ENCODE data around the gene AHNAK2.
"Not testable (repeated sequence)": the region's sequence is repeated elsewhere in the genome, so short reads cannot be mapped to it uniquely, and the experiment has no call there.

Gene AHNAK2

GRCh38 chr14:104977681-104978653 is at the start of gene AHNAK2:
AHNAK2 (minus strand) TSS chr14:104978374; CDS start chr14:104978237, 137 bp downstream.
- no peak for DNase-seq (ENCODE audit: low read depth)

DNA sequence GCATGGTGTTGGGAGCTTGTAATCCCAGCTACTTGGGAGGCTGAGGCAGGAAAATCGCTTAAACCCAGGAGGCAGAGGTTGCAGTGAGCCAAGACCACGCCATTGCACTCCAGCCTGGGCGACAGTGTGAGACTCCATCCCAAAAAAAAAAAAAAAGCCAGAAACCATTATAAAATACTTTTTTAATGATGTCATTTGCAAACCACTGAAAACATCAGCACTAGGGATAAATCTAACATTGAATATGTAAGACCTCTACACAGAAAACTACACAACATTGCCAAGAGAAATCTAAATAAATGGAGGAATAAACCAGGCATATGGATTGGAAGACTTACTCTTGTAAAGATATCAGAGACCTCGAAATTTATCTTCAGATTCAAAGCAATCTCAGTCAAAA is 49.5 kb upstream of the AHNAK2 start:
- not testable (repeated sequence) for DNase-seq (ENCODE audit: low read depth)

DNA sequence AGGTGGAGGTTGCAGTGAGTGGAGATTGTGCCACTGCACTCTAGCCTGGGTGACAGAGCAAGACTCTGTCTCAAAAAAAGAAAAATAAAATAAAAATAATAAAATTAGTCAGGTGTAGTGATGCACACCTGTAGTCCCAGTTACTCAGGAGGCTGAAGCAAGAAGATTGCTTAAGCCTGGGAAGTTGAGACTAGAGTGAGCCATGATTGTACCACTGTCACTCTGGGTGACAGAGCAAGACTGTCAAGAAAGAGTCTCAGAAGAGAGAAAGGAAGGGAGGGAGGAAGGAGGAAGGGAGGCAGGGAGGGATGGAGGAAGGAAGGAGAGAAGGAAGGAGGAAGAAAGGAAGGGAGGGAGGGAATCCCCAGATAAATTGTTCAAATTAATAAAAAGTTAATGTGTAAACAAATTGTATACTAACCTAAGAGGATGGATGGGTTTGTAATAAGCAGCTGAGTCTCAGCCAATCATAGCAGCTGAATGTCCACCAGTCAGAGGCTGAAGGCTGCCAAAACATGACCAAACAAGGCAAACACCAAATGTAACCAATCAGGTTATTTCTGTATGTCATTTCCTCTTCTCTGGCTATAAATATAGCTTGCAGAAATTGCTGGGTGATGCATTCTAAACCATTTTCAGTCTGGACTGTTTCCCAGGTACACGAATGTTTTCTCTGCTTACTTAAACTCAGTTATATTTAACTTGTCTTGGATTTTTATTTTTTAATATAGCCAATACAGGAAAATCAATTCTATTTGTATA is 48.8 kb upstream of the AHNAK2 start:
- DNase-seq (ENCODE audit: low read depth): no peak

DNA sequence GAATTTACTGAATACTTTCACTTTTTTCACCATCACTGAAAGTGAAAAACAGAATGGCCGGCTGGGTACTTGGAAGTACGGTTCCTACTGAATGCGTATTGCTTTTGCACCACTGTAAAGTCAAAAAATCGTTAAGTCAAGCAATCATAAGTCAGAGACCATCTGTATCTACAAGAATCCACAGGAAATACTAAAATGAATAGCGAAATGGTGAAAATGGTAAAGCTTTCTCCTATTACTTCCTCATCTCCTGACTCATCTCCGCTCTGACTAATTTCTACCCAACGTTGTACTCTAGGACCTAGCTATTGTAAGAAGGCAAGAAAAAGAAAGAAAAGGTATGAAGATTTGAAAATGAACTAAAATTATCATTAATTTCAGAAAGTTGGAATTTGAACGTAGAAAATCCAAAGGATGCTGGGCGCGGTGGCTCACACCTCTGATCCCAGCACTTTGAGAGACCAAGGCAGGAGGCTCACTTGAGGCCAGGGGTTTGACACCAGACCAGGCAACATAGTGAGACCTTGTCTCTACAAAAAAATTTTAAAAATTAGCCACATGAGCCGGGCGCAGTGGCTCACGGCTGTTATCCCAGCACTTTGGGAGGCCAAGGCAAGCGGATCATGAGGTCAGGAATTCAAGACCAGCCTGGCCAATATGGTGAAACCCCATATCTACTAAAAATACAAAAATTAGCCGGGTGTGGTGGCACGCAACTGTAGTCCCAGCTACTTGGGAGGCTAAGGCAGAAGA is 48.0 kb upstream of the AHNAK2 start:
- DNase-seq (ENCODE audit: low read depth): no peak

- DNase-seq (ENCODE audit: low read depth): no peak
Observed at GRCh38 chr14:105025429-105025828, 47.3 kb upstream of the AHNAK2 start.

GRCh38 chr14:105023791-105024480 is 45.8 kb upstream of the AHNAK2 start:
- DNase-seq (ENCODE audit: low read depth): peak; percentile 42

- DNase-seq (ENCODE audit: low read depth): no peak
Observed at GRCh38 chr14:105023144-105023543, 45.0 kb upstream of the AHNAK2 start.

GRCh38 chr14:105022276-105022670 is 44.1 kb upstream of the AHNAK2 start:
- no peak for DNase-seq (ENCODE audit: low read depth)

GRCh38 chr14:105021656-105022275 is 43.6 kb upstream of the AHNAK2 start:
- no peak for DNase-seq (ENCODE audit: low read depth)

DNA sequence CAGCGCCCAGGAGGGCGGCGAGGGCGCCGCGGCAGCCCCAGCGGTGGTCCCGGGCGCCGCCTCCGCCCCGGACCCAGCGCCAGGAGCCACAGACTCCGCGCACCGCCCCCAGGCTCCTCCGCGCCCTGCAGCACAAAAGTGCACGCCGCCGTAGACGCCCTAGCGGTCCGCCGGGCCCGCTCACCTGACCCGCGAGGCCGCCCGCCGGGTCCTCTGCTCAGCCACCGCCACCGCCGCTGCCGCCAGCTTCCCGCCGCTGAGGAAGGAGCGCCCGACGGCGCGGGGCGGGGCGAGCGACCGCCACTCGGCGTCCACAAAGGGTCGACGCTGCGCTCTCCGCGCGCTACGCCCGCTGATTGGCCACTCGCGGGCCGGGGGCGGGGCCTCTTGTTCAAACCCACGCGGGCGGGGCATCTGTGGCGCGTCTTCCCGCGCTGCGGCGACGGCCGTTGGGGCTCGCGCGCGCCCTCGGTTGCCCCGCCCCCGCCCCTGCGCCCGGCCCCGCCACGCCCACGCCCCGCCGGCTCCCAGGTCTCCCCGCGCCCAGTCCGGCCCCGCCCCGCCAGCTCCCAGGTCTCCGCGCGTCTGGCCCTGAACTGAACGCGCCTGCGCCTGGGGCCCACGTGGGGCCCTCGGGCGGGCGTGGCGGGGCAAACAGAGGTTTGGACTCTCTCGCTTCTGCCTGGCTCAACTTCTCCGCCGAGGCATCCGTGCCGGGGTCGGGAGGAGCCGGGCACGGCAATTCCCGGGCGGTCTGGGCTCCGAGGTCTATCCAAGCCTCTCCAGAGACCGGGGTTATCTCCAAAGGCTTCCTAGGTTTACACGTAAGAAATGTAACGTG is 42.9 kb upstream of the AHNAK2 start, which contains the start of gene CDCA4:
TSS of gene CDCA4 (minus strand) at position 269 of the 841 bp plus-strand sequence. CDS start 9,154 bp downstream, outside the sequence.
- peak; percentile 61 for DNase-seq (ENCODE audit: low read depth)

DNA sequence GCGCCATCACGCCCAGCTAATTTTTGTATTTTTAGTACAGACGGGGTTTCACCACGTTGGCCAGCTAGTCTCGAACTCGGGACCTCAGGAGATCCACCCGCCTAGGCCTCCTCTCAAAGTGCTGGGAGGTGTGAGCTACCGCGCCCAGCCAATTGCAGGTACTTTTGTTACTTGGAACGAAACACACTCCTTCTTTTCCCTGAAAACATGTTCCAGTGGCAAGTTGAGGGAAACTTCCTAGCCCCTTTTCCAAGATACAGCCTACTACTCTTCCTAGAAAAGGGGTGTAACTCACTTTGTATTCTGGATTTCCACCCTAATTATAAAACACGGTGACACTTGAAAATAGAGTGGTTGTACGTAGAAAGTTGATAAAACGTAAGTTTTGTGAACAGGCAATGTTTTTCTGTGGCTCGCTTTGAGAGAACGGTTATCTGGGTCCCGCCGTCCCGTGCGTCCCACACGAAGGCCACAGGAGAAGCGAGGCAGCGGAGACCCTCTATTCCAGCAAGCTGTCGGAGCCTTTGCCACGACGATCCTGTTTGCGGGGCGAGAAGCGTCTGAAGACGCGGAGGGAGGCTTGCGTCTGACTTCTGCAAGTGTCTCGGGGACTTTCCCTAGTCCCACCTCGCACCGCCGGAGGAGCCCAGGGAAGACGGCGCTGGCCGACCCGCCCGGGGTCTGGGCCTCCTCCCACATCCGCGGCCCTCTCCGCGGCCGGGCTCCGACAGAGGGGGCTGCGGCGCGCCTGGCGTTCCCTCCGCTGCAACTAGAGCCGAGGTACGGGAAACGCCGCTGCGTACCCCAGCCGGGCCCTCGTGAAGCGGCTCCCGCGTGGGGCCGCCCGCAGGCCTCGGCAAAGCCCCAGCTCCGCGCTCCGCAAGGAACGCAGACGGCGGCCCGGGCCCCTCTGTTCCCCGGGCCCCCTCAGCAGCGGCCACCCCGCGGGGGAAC is 42.0 kb upstream of the AHNAK2 start:
- DNase-seq (ENCODE audit: low read depth): no peak

DNA sequence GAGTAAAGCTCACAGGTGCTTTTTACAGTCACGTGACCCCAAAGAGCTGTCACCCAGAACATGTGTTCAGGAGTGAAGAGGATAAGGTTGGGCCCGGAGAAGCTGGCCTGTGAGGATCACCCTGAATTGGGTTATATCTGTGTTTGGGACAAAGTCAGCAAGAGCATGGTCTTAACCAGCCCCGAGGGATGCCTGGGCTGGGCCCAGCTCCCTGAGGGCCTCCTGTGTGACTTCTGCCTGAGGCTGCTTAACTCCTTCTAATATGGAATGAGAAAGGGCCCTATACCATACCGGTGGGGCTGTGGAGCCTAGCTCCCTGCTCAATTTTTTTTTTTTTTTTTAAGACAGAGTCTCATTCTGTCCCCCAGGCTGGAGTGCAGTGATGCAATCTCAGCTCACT is 40.2 kb upstream of the AHNAK2 start:
- DNase-seq (ENCODE audit: low read depth): no peak

DNA sequence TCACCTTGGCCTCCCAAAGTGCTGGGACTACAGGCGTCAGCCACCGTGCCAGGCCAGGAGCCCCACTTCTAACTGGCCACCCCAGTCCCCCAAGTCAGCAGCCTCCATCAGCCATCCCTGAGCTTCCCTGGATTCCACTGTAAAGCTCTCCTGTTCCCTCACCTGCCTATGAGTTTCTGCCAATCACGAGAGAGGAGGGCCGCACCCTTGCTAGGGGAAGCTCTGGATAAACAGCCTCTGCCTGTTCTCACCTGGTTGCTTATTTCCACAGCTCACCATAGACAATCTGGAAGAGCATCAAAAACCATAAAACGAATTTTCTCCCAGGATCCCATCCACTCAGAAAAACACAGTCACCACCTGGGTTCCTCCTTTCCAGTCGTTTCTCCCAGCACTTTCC is 37.7 kb upstream of the AHNAK2 start:
- DNase-seq (ENCODE audit: low read depth): no peak

- no peak for DNase-seq (ENCODE audit: low read depth)
Observed at GRCh38 chr14:105015242-105015641, 37.1 kb upstream of the AHNAK2 start.

- DNase-seq (ENCODE audit: low read depth): no peak
Observed at GRCh38 chr14:105014631-105015030, 36.5 kb upstream of the AHNAK2 start.

- no peak for DNase-seq (ENCODE audit: low read depth)
Observed at GRCh38 chr14:105014032-105014431, 35.9 kb upstream of the AHNAK2 start.

GRCh38 chr14:105013150-105013785 is 35.1 kb upstream of the AHNAK2 start:
- no peak for DNase-seq (ENCODE audit: low read depth)

All from GM04503 (cell line).